ENCODE measurements around the gene ZFAND3. TPM values are rescaled to one million over a fixed set of nuclear protein-coding genes. Genes with fewer than 3 reads are reported as not detected.

The ZFAND3 gene
- total RNA-seq, 6 experiments from 2014 or later = 75.2 to 93.2 (median 87.0) TPM

- Mint-ChIP-seq H3K9me3 (no peaks in the 10 kb centered on the region), H3K36me3 (ENCODE audit: low read depth) (peaks cover 42% of the 10 kb centered on the region), H3K27ac (no peak overlapping the region; the same call in 1 of the 2 replicates), H3K27me3 (ENCODE audit: insufficient read depth) (peaks cover 3% of the 10 kb centered on the region), H3K4me1 (ENCODE audit: low read depth) (peaks cover 36% of the 10 kb centered on the region), H3K4me3 (no peak overlapping the region; the same call in 1 of the 2 replicates)
- no peak for DNase-seq
- no peak for TF ChIP-seq CTCF (IDR thresholded peaks at IDR 0.05)
Measured at GRCh38 chr6:38138374-38138773, 318.8 kb downstream of the ZFAND3 start.

GRCh38 chr6:38141085-38141484 lies 321.6 kb downstream of the ZFAND3 start:
- no peak overlapping the region for H3K4me3 Mint-ChIP-seq
- no peaks in the 10 kb centered on the region; the same call in none of the 2 replicates for H3K27me3 Mint-ChIP-seq (ENCODE audit: insufficient read depth)
- no peak for TF ChIP-seq CTCF (IDR thresholded peaks at IDR 0.05)
- H3K36me3 Mint-ChIP-seq (ENCODE audit: low read depth) = peaks cover 29% of the 10 kb centered on the region
- H3K4me1 Mint-ChIP-seq (ENCODE audit: low read depth) = peaks cover 30% of the 10 kb centered on the region
- no peaks in the 10 kb centered on the region for H3K9me3 Mint-ChIP-seq
- no peak for DNase-seq
- H3K27ac Mint-ChIP-seq = no peak overlapping the region

- Mint-ChIP-seq H3K36me3 (ENCODE audit: low read depth) (peaks cover 25% of the 10 kb centered on the region), H3K27ac (no peak overlapping the region), H3K9me3 (no peaks in the 10 kb centered on the region), H3K4me3 (no peak overlapping the region), H3K27me3 (ENCODE audit: insufficient read depth) (no peaks in the 10 kb centered on the region; the same call in none of the 2 replicates), H3K4me1 (ENCODE audit: low read depth) (peaks cover 30% of the 10 kb centered on the region)
- no peak for TF ChIP-seq CTCF (IDR thresholded peaks at IDR 0.05)
- DNase-seq = no peak
Measured at GRCh38 chr6:38141716-38142115, 322.2 kb downstream of the ZFAND3 start.

- no peak for TF ChIP-seq CTCF (IDR thresholded peaks at IDR 0.05)
- H3K9me3 Mint-ChIP-seq = no peaks in the 10 kb centered on the region
- DNase-seq = no peak
- H3K4me3 Mint-ChIP-seq = no peak overlapping the region
- no peaks in the 10 kb centered on the region; the same call in none of the 2 replicates for H3K27me3 Mint-ChIP-seq (ENCODE audit: insufficient read depth)
- no peak overlapping the region for H3K27ac Mint-ChIP-seq
- peaks cover 30% of the 10 kb centered on the region for H3K4me1 Mint-ChIP-seq (ENCODE audit: low read depth)
- H3K36me3 Mint-ChIP-seq (ENCODE audit: low read depth) = peaks cover 18% of the 10 kb centered on the region; the same call in 1 of the 2 replicates
Measured at GRCh38 chr6:38142178-38142902, 322.8 kb downstream of the ZFAND3 start.

GRCh38 chr6:38143191-38144150 lies 323.9 kb downstream of the ZFAND3 start:
- H3K27me3 Mint-ChIP-seq (ENCODE audit: insufficient read depth) = no peaks in the 10 kb centered on the region; the same call in none of the 2 replicates
- no peak overlapping the region for H3K4me3 Mint-ChIP-seq
- no peak for TF ChIP-seq CTCF (IDR thresholded peaks at IDR 0.05)
- H3K27ac Mint-ChIP-seq = peak overlapping the region; percentile 13; the same call in 1 of the 2 replicates
- peaks cover 33% of the 10 kb centered on the region for H3K4me1 Mint-ChIP-seq (ENCODE audit: low read depth)
- H3K36me3 Mint-ChIP-seq (ENCODE audit: low read depth) = peaks cover 21% of the 10 kb centered on the region
- no peaks in the 10 kb centered on the region for H3K9me3 Mint-ChIP-seq
- DNase-seq = no peak
